Effector memory CD8-positive, alpha-beta T cell (primary cell): ENCODE data around the gene SMOC2.
"Not testable (repeated sequence)": the region's sequence is repeated elsewhere in the genome, so short reads cannot be mapped to it uniquely, and the experiment has no call there.

Experiments used
- ATAC-seq: fragments of 150-1000 bp; cut with Tn5 transposase; replicated peaks from 2 replicates; pipeline ENCODE4 v1.10.0; 2021; ENCODE audit warnings: mild to moderate bottlenecking, moderate library complexity
- DNase-seq, 3 experiments: peaks; one replicate each; pipeline ENCODE4 v3.0.0; 2021
- H3K27ac Mint-ChIP-seq, 2 donors: one replicate each; pipeline ENCODE4 v1.8.0; 2022; ENCODE audit warnings: mild to moderate bottlenecking in 2 of 2, mixed read lengths in 2 of 2, moderate library complexity in 2 of 2
- H3K27me3 Mint-ChIP-seq, 2 donors: one replicate each; pipeline ENCODE4 v1.8.0; 2022; ENCODE audit warnings: mixed read lengths in 2 of 2
- H3K36me3 Mint-ChIP-seq: one replicate; pipeline ENCODE4 v1.8.0; 2022; ENCODE audit warnings: mild to moderate bottlenecking, moderate library complexity, mixed read lengths; ENCODE audit not compliant: insufficient read depth
- H3K4me1 Mint-ChIP-seq, 2 donors: one replicate each; pipeline ENCODE4 v1.8.0; 2022; ENCODE audit warnings: low read depth in 2 of 2, mixed read lengths in 2 of 2
- H3K4me3 Mint-ChIP-seq, 2 donors: one replicate each; pipeline ENCODE4 v1.8.0; 2022; ENCODE audit warnings: mild to moderate bottlenecking in 2 of 2, mixed read lengths in 2 of 2, moderate library complexity in 2 of 2
- H3K9me3 Mint-ChIP-seq, 2 donors: one replicate each; pipeline ENCODE4 v1.8.0; 2022; ENCODE audit warnings: mixed read lengths in 2 of 2

Gene SMOC2

DNA sequence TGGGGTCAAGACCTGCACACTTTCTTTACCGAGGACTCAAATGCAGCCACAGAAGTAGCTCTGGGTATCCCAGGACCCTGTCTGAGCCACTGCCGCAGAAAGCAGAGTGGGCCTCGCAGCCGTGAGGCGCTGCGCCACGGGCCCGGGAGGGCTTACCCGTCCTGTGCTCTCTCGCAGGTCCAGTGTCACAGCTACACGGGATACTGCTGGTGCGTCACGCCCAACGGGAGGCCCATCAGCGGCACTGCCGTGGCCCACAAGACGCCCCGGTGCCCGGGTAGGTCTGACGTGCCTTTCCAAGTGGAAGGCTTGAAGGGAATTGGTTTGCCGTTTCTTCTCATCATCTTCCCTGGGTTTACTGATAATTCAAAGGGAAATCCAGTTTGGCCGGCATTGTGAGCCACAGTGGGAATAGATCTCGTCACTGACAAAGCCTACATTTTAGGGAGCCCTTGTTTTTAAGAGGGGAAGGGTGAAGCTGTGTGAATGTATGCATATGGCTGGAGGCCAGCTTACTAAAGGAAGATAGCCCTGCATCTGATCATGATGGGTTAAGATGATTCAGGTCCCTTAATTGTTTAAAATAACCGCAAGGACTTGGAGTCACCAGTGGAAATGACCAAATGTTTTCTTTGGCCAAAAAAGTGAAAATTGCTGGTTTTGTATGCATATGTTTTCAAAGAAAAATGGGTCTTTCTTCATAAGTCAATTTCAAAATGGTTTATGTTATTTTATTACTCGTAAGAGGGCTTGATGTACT lies 86.6 kb downstream of the SMOC2 start:
- peaks cover 22 to 35% of the 10 kb centered on the region in 2 donors for H3K27me3 Mint-ChIP-seq
- DNase-seq: no peak
- H3K4me1 Mint-ChIP-seq: peaks cover 0 to 1% of the 10 kb centered on the region in 2 donors
- H3K4me3 Mint-ChIP-seq: no peak overlapping the region
- no peak for ATAC-seq
- H3K9me3 Mint-ChIP-seq: no peaks in the 10 kb centered on the region
- H3K36me3 Mint-ChIP-seq: no peaks in the 10 kb centered on the region
- no peak overlapping the region for H3K27ac Mint-ChIP-seq

DNA sequence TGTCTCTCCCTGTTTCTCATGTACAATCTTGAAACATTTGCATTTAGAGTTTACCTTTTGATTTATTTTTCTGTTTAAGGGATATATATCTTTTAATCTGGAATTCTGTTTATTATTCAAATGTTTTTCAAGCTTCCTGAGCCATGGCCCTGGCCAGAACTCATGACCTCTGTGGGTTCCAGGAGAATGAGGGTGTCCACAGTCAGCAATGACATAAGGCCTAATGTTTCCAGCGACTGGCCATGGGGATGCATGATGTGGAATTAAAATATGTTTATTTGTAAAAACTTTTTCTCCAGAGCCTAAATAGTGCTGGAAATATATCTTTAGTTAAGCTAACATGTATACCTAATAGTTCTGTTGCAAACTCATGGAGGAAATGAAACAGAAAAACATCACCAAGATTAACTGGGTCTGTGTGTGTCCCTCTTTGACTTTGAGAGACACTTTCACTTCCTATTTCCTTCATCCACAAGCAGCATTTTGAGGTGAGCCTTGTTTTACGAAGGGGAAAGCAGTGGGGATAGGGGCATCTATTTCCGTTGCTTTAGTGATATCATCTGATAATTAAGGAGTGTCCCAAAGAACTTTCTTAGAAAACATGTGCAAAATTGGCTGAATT lies 87.6 kb downstream of the SMOC2 start:
- Mint-ChIP-seq H3K36me3 (no peaks in the 10 kb centered on the region), H3K4me3 (no peak overlapping the region), H3K4me1 (peaks cover 0 to 1% of the 10 kb centered on the region in 2 donors), H3K9me3 (no peaks in the 10 kb centered on the region), H3K27me3 (peaks cover 22 to 31% of the 10 kb centered on the region in 2 donors), H3K27ac (no peak overlapping the region)
- DNase-seq: no peak
- no peak for ATAC-seq

DNA sequence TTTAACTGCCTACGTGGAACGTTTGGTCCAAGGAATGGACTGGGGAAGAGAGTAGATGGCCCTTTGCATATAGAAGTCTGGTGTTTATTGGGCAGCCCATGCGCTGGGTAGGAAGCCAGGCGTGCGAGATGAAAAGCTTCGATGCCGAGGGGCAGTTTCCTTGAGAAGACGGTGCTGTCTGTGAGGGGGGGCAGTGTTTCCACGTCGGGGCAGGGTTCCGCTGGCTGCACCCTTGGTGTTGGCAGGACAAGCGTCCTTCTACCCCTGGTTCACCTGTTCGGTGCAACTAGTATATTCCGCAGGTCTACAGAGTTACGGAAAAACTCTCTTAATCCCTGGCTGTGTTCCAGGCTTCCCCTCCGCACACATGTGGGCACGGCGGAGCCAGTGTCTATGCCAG lies 88.2 kb downstream of the SMOC2 start:
- peaks cover 22 to 31% of the 10 kb centered on the region in 2 donors for H3K27me3 Mint-ChIP-seq
- peaks cover 0 to 1% of the 10 kb centered on the region in 2 donors for H3K4me1 Mint-ChIP-seq
- H3K27ac Mint-ChIP-seq: no peak overlapping the region
- ATAC-seq: no peak
- no peak for DNase-seq
- no peak overlapping the region for H3K4me3 Mint-ChIP-seq
- no peaks in the 10 kb centered on the region for H3K36me3 Mint-ChIP-seq
- no peaks in the 10 kb centered on the region for H3K9me3 Mint-ChIP-seq

DNA sequence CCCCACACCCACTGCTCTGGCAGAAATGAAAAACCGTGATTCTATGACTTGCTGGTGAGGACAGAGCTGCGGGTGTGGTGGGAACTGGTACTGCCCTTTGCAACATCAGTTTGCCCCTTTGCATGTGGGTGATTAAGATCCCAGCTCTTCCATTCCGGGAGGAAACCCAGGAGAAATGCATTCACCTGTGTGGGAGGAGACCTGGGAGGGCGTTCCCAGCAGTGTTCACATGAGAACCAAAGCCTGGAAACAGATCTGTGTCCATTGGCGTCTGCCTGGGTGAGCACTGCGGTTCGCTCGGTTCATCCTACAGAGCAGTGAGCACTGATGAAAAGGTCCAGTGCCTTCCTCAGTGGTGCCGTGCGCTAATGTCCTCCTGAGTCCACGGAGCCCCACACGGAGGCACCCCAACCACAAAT lies 89.7 kb downstream of the SMOC2 start:
- Mint-ChIP-seq H3K27ac (no peak overlapping the region), H3K27me3 (peaks cover 19 to 21% of the 10 kb centered on the region in 2 donors), H3K4me3 (no peak overlapping the region), H3K36me3 (no peaks in the 10 kb centered on the region), H3K9me3 (no peaks in the 10 kb centered on the region), H3K4me1 (no peaks in the 10 kb centered on the region)
- no peak for DNase-seq
- ATAC-seq: no peak

DNA sequence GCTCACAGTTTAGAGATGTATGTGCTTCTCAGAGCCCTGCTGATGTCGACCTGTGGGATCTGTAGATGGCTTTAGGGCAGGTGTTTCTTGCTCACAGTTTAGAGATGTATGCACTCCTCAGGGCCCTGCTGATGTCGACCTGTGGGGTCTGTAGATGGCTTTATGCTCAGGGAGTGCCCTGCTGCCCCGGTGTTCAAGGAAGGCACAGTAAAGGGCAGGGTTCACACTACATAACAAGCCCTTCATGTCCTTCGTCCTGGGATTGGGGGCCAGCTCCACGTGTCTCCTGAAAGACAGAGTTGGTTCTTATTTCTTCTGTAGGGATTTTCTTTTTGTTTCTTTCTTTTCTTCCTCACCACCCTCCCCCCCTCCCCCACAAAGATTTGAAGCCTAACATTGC lies 91.1 kb downstream of the SMOC2 start:
- Mint-ChIP-seq H3K9me3 (no peaks in the 10 kb centered on the region), H3K27ac (no peak overlapping the region)
- ATAC-seq: no peak

DNA sequence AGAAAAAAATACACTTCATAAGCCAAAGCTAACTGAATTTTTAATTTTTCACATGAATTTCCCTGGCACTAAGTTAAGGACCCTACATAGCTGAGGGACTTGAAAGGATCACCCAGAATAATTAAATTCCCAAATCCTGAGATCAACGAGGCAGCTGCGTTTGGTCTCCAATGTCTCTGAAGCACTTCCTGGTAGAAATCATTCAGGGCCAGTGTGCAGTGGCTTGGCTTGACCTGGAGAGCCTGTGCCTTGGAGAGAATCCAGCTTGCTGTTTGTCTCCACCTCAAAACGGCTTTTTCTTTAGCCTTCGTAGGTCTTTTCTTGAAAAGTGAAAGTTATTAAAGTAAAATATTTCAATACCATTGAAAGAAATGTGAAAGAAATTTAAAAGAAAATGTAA lies 92.4 kb downstream of the SMOC2 start:
- Mint-ChIP-seq H3K9me3 (no peaks in the 10 kb centered on the region), H3K4me3 (no peak overlapping the region), H3K4me1 (peaks cover 0 to 2% of the 10 kb centered on the region in 2 donors), H3K27ac (no peak overlapping the region), H3K27me3 (peaks cover 11 to 32% of the 10 kb centered on the region in 2 donors), H3K36me3 (no peaks in the 10 kb centered on the region)
- ATAC-seq: no peak
- no peak for DNase-seq

More for the DNA sequence above, 91.1 kb downstream of the SMOC2 start:
- H3K27me3 Mint-ChIP-seq: peaks cover 11 to 24% of the 10 kb centered on the region in 2 donors
- no peak overlapping the region for H3K4me3 Mint-ChIP-seq
- no peak for DNase-seq
- peaks cover 0 to 2% of the 10 kb centered on the region in 2 donors for H3K4me1 Mint-ChIP-seq
- H3K36me3 Mint-ChIP-seq: no peaks in the 10 kb centered on the region

DNA sequence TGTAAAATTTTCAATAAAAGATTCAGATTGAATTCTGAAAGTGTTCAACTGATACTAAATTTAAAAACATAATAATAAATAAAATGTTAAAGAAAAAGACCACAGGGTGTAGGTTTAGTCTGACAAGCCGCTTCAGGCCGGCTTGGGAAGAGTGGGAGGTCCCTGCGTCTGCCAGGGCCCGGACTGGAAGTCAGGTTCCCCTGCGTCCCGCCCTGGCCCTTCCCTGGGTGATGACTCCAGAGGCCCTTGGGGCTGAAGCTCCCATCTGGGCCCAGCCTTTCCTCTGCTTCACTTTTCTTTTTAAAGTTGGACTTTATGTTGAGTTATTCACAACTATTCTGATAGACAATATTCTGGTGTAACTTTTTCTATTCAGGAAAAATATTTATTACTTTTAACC lies 93.3 kb downstream of the SMOC2 start:
- Mint-ChIP-seq H3K4me3 (no peak overlapping the region), H3K9me3 (no peaks in the 10 kb centered on the region), H3K27ac (no peak overlapping the region), H3K27me3 (peaks cover 14 to 34% of the 10 kb centered on the region in 2 donors), H3K4me1 (peaks cover 0 to 2% of the 10 kb centered on the region in 2 donors), H3K36me3 (peaks cover 3% of the 10 kb centered on the region)
- no peak for ATAC-seq
- DNase-seq: no peak

DNA sequence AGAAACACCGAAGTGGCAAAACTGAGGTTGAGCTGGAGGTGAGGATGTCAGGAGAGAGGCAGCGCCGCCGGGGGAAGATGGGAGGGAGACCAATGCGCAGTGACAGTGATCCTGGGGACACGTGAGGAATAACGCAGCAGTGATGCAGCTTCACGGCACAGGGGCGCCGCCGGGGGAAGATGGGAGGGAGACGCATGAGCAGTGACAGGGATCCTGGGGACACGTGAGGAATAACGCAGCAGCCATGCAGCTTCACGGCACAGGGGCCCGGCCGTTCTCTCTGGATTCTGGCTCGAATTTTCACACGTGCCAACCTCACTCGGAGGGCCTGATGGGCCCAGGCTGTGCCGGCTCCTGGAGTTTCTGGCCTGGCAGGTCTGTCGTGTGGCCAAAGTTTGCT lies 94.7 kb downstream of the SMOC2 start:
- ATAC-seq: no peak
- peaks cover 3% of the 10 kb centered on the region for H3K36me3 Mint-ChIP-seq
- H3K4me3 Mint-ChIP-seq: no peak overlapping the region
- peaks cover 20 to 46% of the 10 kb centered on the region in 2 donors for H3K27me3 Mint-ChIP-seq
- H3K27ac Mint-ChIP-seq: no peak overlapping the region
- H3K4me1 Mint-ChIP-seq: peaks cover 0 to 2% of the 10 kb centered on the region in 2 donors
- no peak for DNase-seq
- H3K9me3 Mint-ChIP-seq: no peaks in the 10 kb centered on the region

DNA sequence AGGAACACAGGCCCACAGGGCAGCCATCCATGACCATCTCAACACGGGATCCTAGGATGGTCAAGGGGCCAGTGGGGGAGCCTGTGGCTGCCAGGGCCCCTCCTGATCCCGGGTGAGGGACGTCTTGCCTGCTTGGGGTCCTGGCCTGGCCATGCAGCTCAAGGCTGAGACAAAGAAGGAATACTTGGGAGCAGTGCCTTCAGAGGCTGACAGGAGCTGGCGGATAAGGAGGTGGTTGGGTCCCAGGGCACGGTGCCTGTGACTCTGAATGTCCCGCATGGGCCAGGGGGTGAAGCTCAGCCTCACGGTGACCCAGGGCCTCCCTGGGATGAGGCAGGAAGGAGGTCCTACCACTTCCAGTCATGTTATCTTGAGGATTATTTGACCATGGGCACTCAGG lies 95.2 kb downstream of the SMOC2 start:
- no peak overlapping the region for H3K27ac Mint-ChIP-seq
- peaks cover 3% of the 10 kb centered on the region for H3K36me3 Mint-ChIP-seq
- H3K4me1 Mint-ChIP-seq: peaks cover 0 to 2% of the 10 kb centered on the region in 2 donors
- ATAC-seq (no peak), DNase-seq (no peak)
- H3K9me3 Mint-ChIP-seq: no peaks in the 10 kb centered on the region
- H3K27me3 Mint-ChIP-seq: peaks cover 25 to 51% of the 10 kb centered on the region in 2 donors
- H3K4me3 Mint-ChIP-seq: no peak overlapping the region

DNA sequence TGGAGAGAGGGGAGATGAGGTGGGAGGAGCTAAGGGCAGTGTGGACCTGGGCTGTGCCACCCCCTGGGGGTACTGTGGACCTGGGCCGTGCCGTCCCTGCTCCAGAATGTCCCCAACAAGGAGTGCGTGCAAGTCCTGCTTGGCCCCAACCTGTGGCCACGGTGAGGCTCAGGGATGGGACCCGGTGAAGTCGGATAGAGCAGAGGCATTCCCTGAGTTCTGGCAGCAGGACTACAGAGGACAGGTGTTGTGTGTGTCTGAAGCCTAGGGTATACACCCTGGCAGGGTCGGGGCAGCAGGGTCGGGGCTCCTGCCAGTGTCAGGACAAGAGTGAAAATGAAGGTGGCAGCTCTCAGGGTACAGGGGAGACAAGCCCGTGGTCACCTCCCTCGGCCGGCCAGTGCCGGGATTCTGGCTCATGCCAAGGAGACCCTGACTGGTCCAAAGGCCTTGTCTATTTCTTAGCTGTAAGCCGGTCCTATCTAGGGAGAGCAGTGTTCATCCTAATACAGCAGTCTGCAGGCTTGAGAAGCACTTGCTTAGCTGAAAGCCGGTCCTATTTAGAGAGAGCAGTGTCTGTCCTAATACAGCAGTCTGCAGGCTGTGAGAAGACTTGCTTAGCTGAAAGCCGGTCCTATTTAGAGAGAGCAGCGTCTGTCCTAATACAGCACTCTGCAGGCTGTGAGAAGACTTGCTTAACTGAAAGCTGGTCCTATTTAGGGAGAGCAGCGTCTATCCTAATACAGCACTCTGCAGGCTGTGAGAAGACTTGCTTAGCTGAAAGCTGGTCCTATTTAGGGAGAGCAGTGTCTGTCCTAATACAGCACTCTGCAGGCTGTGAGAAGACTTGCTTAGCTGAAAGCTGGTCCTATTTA lies 95.9 kb downstream of the SMOC2 start:
- DNase-seq (no peak), ATAC-seq (no peak)
- Mint-ChIP-seq H3K27me3 (peaks cover 26 to 58% of the 10 kb centered on the region in 2 donors), H3K4me3 (no peak overlapping the region), H3K9me3 (no peaks in the 10 kb centered on the region), H3K27ac (no peak overlapping the region), H3K4me1 (peaks cover 0 to 2% of the 10 kb centered on the region in 2 donors), H3K36me3 (peaks cover 3% of the 10 kb centered on the region)

DNA sequence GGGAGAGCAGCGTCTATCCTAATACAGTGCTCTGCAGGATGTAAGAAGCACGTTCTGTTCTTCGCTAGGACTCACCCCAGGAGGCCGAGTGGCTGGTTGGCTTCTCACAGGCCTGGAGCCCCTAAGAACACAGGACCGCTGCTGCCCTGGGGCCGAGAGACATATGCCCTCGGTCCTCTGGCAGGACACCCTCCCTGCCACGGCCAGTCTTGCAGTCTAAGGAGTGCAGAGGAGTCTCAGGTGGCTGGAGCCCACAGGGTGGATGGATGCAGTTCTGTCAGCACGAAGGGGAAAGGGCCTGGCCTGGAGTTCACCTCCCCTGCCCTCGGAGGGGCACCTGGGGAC lies 96.5 kb downstream of the SMOC2 start:
- Mint-ChIP-seq H3K4me1 (peaks cover 0 to 2% of the 10 kb centered on the region in 2 donors), H3K4me3 (no peak overlapping the region), H3K36me3 (peaks cover 3% of the 10 kb centered on the region), H3K9me3 (no peaks in the 10 kb centered on the region), H3K27ac (no peak overlapping the region), H3K27me3 (peaks cover 26 to 59% of the 10 kb centered on the region in 2 donors)
- ATAC-seq (no peak), DNase-seq (no peak)

DNA sequence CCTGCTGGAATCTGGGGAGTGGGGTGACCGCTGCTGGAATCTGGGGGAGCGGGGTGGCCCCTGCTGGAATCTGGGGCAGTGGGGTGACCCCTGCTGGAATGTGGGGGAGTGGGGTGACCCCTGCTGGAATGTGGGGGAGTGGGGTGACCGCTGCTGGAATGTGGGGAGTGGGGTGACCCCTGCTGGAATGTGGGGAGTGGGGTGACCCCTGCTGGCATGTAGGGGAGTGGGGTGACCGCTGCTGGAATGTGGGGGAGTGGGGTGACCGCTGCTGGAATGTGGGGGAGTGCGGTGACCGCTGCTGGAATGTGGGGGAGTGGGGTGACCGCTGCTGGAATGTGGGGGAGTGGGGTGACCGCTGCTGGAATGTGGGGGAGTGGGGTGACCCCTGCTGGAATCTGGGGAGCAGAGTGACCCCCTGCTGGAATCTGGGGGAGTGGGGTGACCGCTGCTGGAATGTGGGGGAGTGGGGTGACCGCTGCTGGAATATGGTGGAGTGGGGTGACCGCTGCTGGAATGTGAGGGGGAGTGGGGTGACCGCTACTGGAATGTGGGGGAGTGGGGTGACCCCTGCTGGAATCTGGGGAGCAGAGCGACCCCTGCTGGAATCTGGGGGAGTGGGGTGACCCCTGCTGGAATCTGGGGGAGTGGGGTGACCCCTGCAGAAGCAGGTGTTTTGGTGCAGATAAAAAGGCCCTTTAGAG lies 97.4 kb downstream of the SMOC2 start:
- H3K27me3 Mint-ChIP-seq: peaks cover 26 to 59% of the 10 kb centered on the region in 2 donors
- H3K27ac Mint-ChIP-seq, H3K4me3 Mint-ChIP-seq, ATAC-seq, DNase-seq, H3K9me3 Mint-ChIP-seq, H3K4me1 Mint-ChIP-seq, H3K36me3 Mint-ChIP-seq: not testable (repeated sequence)
